ENCODE results near the gene PTRH1. TPM values are rescaled to one million over a fixed set of nuclear protein-coding genes. Genes with fewer than 3 reads are reported as not detected.

The PTRH1 gene
- total and polyA plus RNA-seq, 10 of the 15 experiments (the other 5 are each of a cell fraction or from before 2014, with no cell fraction given), result 0.69 to 38.4 (median 10.2) TPM

- TF ChIP-seq, protein P1, sequence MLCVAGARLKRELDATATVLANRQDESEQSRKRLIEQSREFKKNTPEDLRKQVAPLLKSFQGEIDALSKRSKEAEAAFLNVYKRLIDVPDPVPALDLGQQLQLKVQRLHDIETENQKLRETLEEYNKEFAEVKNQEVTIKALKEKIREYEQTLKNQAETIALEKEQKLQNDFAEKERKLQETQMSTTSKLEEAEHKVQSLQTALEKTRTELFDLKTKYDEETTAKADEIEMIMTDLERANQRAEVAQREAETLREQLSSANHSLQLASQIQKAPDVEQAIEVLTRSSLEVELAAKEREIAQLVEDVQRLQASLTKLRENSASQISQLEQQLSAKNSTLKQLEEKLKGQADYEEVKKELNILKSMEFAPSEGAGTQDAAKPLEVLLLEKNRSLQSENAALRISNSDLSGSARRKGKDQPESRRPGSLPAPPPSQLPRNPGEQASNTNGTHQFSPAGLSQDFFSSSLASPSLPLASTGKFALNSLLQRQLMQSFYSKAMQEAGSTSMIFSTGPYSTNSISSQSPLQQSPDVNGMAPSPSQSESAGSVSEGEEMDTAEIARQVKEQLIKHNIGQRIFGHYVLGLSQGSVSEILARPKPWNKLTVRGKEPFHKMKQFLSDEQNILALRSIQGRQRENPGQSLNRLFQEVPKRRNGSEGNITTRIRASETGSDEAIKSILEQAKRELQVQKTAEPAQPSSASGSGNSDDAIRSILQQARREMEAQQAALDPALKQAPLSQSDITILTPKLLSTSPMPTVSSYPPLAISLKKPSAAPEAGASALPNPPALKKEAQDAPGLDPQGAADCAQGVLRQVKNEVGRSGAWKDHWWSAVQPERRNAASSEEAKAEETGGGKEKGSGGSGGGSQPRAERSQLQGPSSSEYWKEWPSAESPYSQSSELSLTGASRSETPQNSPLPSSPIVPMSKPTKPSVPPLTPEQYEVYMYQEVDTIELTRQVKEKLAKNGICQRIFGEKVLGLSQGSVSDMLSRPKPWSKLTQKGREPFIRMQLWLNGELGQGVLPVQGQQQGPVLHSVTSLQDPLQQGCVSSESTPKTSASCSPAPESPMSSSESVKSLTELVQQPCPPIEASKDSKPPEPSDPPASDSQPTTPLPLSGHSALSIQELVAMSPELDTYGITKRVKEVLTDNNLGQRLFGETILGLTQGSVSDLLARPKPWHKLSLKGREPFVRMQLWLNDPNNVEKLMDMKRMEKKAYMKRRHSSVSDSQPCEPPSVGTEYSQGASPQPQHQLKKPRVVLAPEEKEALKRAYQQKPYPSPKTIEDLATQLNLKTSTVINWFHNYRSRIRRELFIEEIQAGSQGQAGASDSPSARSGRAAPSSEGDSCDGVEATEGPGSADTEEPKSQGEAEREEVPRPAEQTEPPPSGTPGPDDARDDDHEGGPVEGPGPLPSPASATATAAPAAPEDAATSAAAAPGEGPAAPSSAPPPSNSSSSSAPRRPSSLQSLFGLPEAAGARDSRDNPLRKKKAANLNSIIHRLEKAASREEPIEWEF (IDR thresholded peaks at IDR 0.05; ENCODE audit: insufficient replicate concordance, low read depth, low read length), result no peak
- no peak for TF ChIP-seq HDAC6 (IDR thresholded peaks at IDR 0.05; ENCODE audit: unreplicated experiment)
Observed at GRCh38 chr9:127667906-127668305, 47.6 kb downstream of the PTRH1 start (continued).

- H3K79me2 ChIP-seq (ENCODE audit: control insufficient read depth, insufficient read depth, low read length), result no peaks in the 10 kb centered on the region
- no peaks in the 10 kb centered on the region for H4K20me1 ChIP-seq (ENCODE audit: control insufficient read depth, insufficient read depth)
- no peak overlapping the region for H2AFZ ChIP-seq (ENCODE audit: control insufficient read depth, low read depth, low read length)
- H3K4me3 ChIP-seq, result no peak overlapping the region
- H3K27ac ChIP-seq (ENCODE audit: control insufficient read depth, insufficient read depth), result no peak overlapping the region
- TF ChIP-seq NRF1 (conservative IDR thresholded peaks at IDR 0.05; ENCODE audit: low read depth, low read length), result no peak
- TF ChIP-seq CBX5 (IDR thresholded peaks at IDR 0.05; ENCODE audit: low read depth), result no peak
- TF ChIP-seq NFYB (IDR thresholded peaks at IDR 0.05; ENCODE audit: insufficient read depth, low read depth, low read length), result no peak
- TF ChIP-seq KLF5 (IDR thresholded peaks at IDR 0.05; ENCODE audit: partially characterized antibody), result no peak
- no peak for TF ChIP-seq CHD1 (IDR thresholded peaks at IDR 0.05; ENCODE audit: low read depth, low read length)
- TF ChIP-seq YBX1 (IDR thresholded peaks at IDR 0.05), result no peak
- H3K36me3 ChIP-seq (ENCODE audit: control insufficient read depth in 2 of 2, insufficient read depth in 2 of 2, low read length in 1 of 2), result no peaks in the 10 kb centered on the region
- CTCF ChIA-PET, result interaction anchor here (1.2 to 2.2 kb wide), 2 partner anchors 9 to 14 kb away, joined by 3 to 6 read pairs; no protein-coding TSS in a partner anchor
- DNase-seq (ENCODE audit: low read depth, low spot score), result no peak
- H3K4me1 ChIP-seq (ENCODE audit: control insufficient read depth, insufficient read depth, low read length), result no peaks in the 10 kb centered on the region
- no peak overlapping the region for H3K4me2 ChIP-seq (ENCODE audit: control insufficient read depth, insufficient read depth)
- no TSS peak for BruUV-seq (replicated peaks)
- in situ Hi-C loops (cut with MboI), result no loop called here
- no peak for ATAC-seq
- intact Hi-C loops (cut with micrococcal nuclease; ENCODE audit: unreplicated experiment), result no loop called here
- no peak for FAIRE-seq
- RAD21 ChIA-PET (ENCODE audit: unreplicated experiment), result interaction anchor here (0.7 kb wide), 1 partner anchor 67 kb away, joined by 3 read pairs; the partner anchor contains the start of gene TOR2A
- H3K27me3 ChIP-seq (replicated peaks in 1 of 2; ENCODE audit: control insufficient read depth in 2 of 2, insufficient read depth in 2 of 2, low read length in 1 of 2), result peaks cover 2 to 8% of the 10 kb centered on the region in 2 experiments; a peak in 3 of 4 replicates
- H3K9me3 ChIP-seq (replicated peaks; ENCODE audit: control insufficient read depth, insufficient read depth, low read length), result no peaks in the 10 kb centered on the region
- SMC1A ChIA-PET (ENCODE audit: uncharacterized antibody, unreplicated experiment), result interaction anchor here (1.4 kb wide), 1 partner anchor 15 kb away, joined by 5 read pairs; no protein-coding TSS in a partner anchor
- WGBS (ENCODE audit: insufficient coverage, insufficient replicate concordance, low lambda C conversion rate, missing lambda C conversion rate), result 14% methylated on average over 3 of the region's 3 CpGs
- no peak overlapping the region for H3K9ac ChIP-seq (ENCODE audit: control insufficient read depth, insufficient read depth, low read length)
- POLR2A ChIA-PET, result no interaction called here
Observed at GRCh38 chr9:127667127-127667844, 48.2 kb downstream of the PTRH1 start.

All from GM12878 (cell line).